HepG2 (cell line): Measurements from ENCODE around the gene RALY. TPM values are rescaled to one million over a fixed set of nuclear protein-coding genes. Genes with fewer than 3 reads are reported as not detected.

Experiments
- ATF4 ChIP-seq, 2 experiments: fragments of 450-650 bp in 1 of 2; sonication (generic) in 1 of 2; formaldehyde crosslinking; IDR thresholded peaks; 2 replicates each; pipeline versions ENCODE4 v1.5.0 to v1.8.0; 2020 to 2022; ENCODE audit warnings: mild to moderate bottlenecking in 1 of 2, missing genetic modification reagents in 1 of 2
- CHCHD3 ChIP-seq: sonication (generic); formaldehyde crosslinking; IDR thresholded peaks from 2 replicates; pipeline ENCODE4 v1.8.0; 2022; ENCODE audit warnings: mild to moderate bottlenecking, missing genetic modification reagents, moderate library complexity
- FOXA1 ChIP-seq, 2 experiments: fragments of 450-650 bp in 1 of 2; sonication (generic) in 1 of 2; formaldehyde crosslinking in 1 of 2; IDR thresholded peaks; 2 replicates each; pipeline versions ENCODE4 v1.4.0 to v1.6.1; 2016 to 2020; ENCODE audit warnings: missing genetic modification reagents in 1 of 2
- HIC2 ChIP-seq: sonication (generic); formaldehyde crosslinking; IDR thresholded peaks from 2 replicates; pipeline ENCODE4 v1.9.0; 2022; ENCODE audit warnings: low read depth, missing genetic modification reagents
- MTA1 ChIP-seq: sonication (generic); formaldehyde crosslinking; IDR thresholded peaks from 2 replicates; pipeline ENCODE4 v1.4.0; 2020; ENCODE audit warnings: missing genetic modification reagents, mild to moderate bottlenecking, borderline replicate concordance
- PBX3 ChIP-seq: sonication (generic); formaldehyde crosslinking; IDR thresholded peaks from 2 replicates; pipeline ENCODE4 v1.8.1; 2023; ENCODE audit warnings: missing genetic modification reagents, inconsistent platforms, borderline replicate concordance
- SPEN ChIP-seq: sonication (generic); formaldehyde crosslinking; IDR thresholded peaks from 2 replicates; pipeline ENCODE4 v1.5.1; 2020; ENCODE audit warnings: low read depth, mild to moderate bottlenecking, missing genetic modification reagents
- THAP7 ChIP-seq: sonication (generic); formaldehyde crosslinking; IDR thresholded peaks from 2 replicates; pipeline ENCODE4 v1.8.1; 2023; ENCODE audit warnings: mild to moderate bottlenecking, missing genetic modification reagents
- ZNF224 ChIP-seq: sonication (generic); formaldehyde crosslinking; IDR thresholded peaks from 2 replicates; pipeline ENCODE4 v1.5.0; 2020; ENCODE audit warnings: mild to moderate bottlenecking, missing genetic modification reagents
- ZNF510 ChIP-seq: sonication (generic); formaldehyde crosslinking; IDR thresholded peaks from 2 replicates; pipeline ENCODE4 v1.4.0; 2020; ENCODE audit warnings: low read depth, mild to moderate bottlenecking, missing genetic modification reagents
- ZNF550 ChIP-seq: sonication (generic); formaldehyde crosslinking; IDR thresholded peaks from 2 replicates; pipeline ENCODE4 v1.4.0; 2020; ENCODE audit warnings: mild to moderate bottlenecking, missing genetic modification reagents, borderline replicate concordance
- ZNF780A ChIP-seq: sonication (generic); formaldehyde crosslinking; IDR thresholded peaks from 2 replicates; pipeline ENCODE4 v1.8.0; 2022; ENCODE audit warnings: mild to moderate bottlenecking, missing genetic modification reagents, moderate library complexity
- polyA plus RNA-seq, 8 experiments: library from polyadenylated mRNA; depleted of rRNA in 3 of 8; stranded (reverse) in 7 of 8; unstranded in 1 of 8; fragments of >200 nt; fragmentation: Illumina TruSeq in 4 of 8; extraction: Trizol in 4 of 8; gene quantifications; 2 replicates each; pipeline versions ENCODE4 v1.2.1 to v1.2.3, GENCODE V29; 2011 to 2016; ENCODE audit warnings: low read depth in 4 of 8, missing spikeins in 1 of 8, mixed read lengths in 1 of 8; ENCODE audit not compliant: insufficient read depth in 1 of 8
- total RNA-seq, 5 experiments: library from RNA; depleted of rRNA; stranded (reverse); fragments of >200 nt; fragmentation: Illumina TruSeq; extraction: Trizol; gene quantifications; 2 replicates each; pipeline ENCODE4 v1.2.3, GENCODE V29; 2016; ENCODE audit warnings: low read depth in 1 of 5
- TF ChIP-seq, protein P1 (sequence below): sonication (generic); formaldehyde crosslinking; IDR thresholded peaks from 2 replicates; pipeline ENCODE4 v1.4.0; 2020; ENCODE audit warnings: mild to moderate bottlenecking, missing genetic modification reagents
- TF ChIP-seq, protein P2 (sequence below): sonication (generic); formaldehyde crosslinking; IDR thresholded peaks from 2 replicates; pipeline ENCODE4 v1.4.0; 2020; ENCODE audit warnings: missing genetic modification reagents, borderline replicate concordance

Gene RALY
- total and polyA plus RNA-seq, 2 of the 13 experiments (the other 11 are each of a cell fraction or from before 2014, with no cell fraction given), result 178 to 186 TPM

DNA sequence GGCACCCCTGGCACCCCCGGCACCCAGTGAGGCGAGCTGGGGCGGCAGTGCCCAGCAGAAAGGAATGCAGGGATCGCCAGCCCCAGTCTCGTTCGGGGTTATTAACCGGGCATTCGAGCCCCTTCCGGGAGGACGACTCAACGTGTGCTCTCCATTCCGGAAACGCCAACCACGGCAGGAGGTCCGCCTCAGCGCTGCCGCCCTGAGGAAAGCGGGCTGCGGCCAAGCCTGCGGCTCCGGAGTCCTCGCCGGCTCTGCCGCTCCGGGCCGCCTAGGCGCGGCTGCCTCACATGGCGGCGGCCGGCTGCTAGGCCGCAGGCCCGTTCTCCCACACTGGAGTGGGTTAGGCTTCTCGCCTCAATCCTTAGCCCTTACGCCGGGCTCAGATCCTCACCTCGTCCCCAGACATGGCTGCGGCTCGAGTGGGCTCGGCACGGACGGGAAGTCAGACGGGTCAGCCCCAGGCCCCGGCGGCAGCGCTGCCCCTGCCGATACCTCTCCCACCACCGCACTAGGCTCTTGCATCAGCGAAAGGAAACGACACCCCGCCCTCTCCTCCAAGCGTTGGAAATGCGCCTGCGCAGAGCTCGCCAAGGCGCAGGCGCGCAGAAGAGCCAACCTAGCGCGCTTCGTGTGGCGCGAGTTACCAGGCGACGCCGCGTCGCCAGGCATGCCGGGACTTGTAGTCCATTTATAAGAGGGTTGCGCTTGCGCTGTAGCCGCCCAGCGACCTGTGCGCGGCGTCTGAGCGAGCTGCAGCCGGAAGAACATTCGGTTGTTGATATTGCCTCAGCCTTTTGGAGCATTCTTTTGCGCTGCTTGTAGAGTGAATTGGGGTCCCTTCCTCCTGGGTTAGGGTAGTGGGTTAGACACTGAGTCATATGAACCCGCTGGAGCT, 118.2 kb downstream of the RALY start, which contains the start of gene EIF2S2 (continued):
- peak; percentile 93; the same call in 1 of the 2 replicates for TF ChIP-seq ZNF510 (CRISPR knock-in tag)
- no peak; the same call in 1 of the 2 replicates for TF ChIP-seq ZNF780A
- TF ChIP-seq, protein P1, sequence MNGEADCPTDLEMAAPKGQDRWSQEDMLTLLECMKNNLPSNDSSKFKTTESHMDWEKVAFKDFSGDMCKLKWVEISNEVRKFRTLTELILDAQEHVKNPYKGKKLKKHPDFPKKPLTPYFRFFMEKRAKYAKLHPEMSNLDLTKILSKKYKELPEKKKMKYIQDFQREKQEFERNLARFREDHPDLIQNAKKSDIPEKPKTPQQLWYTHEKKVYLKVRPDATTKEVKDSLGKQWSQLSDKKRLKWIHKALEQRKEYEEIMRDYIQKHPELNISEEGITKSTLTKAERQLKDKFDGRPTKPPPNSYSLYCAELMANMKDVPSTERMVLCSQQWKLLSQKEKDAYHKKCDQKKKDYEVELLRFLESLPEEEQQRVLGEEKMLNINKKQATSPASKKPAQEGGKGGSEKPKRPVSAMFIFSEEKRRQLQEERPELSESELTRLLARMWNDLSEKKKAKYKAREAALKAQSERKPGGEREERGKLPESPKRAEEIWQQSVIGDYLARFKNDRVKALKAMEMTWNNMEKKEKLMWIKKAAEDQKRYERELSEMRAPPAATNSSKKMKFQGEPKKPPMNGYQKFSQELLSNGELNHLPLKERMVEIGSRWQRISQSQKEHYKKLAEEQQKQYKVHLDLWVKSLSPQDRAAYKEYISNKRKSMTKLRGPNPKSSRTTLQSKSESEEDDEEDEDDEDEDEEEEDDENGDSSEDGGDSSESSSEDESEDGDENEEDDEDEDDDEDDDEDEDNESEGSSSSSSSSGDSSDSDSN (CRISPR knock-in tag), result peak; percentile 98
- peak; percentile 99 for TF ChIP-seq CHCHD3 (CRISPR knock-in tag)
- peak; percentile 99 for TF ChIP-seq ZNF224 (CRISPR knock-in tag)
- peak; percentile 97 for TF ChIP-seq SPEN (CRISPR knock-in tag)
- TF ChIP-seq ATF4 (CRISPR knock-in tag; IDR thresholded peaks at IDR 0.05), result peak; percentile 96 to 100
- TF ChIP-seq FOXA1 (IDR thresholded peaks at IDR 0.05), result no peak
- TF ChIP-seq FOXA1 (CRISPR knock-in tag; IDR thresholded peaks at IDR 0.05), result peak; percentile 94
- TF ChIP-seq, protein P2, sequence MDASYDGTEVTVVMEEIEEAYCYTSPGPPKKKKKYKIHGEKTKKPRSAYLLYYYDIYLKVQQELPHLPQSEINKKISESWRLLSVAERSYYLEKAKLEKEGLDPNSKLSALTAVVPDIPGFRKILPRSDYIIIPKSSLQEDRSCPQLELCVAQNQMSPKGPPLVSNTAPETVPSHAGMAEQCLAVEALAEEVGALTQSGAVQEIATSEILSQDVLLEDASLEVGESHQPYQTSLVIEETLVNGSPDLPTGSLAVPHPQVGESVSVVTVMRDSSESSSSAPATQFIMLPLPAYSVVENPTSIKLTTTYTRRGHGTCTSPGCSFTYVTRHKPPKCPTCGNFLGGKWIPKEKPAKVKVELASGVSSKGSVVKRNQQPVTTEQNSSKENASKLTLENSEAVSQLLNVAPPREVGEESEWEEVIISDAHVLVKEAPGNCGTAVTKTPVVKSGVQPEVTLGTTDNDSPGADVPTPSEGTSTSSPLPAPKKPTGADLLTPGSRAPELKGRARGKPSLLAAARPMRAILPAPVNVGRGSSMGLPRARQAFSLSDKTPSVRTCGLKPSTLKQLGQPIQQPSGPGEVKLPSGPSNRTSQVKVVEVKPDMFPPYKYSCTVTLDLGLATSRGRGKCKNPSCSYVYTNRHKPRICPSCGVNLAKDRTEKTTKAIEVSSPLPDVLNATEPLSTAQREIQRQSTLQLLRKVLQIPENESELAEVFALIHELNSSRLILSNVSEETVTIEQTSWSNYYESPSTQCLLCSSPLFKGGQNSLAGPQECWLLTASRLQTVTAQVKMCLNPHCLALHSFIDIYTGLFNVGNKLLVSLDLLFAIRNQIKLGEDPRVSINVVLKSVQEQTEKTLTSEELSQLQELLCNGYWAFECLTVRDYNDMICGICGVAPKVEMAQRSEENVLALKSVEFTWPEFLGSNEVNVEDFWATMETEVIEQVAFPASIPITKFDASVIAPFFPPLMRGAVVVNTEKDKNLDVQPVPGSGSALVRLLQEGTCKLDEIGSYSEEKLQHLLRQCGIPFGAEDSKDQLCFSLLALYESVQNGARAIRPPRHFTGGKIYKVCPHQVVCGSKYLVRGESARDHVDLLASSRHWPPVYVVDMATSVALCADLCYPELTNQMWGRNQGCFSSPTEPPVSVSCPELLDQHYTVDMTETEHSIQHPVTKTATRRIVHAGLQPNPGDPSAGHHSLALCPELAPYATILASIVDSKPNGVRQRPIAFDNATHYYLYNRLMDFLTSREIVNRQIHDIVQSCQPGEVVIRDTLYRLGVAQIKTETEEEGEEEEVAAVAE, result peak; percentile 95; the same call in 1 of the 2 replicates
- 0 out of 2 replicates have a peak, but pooled peaks have one; percentile 75 for TF ChIP-seq MTA1 (CRISPR knock-in tag)
- peak; percentile 78 for TF ChIP-seq PBX3 (CRISPR knock-in tag)
- TF ChIP-seq ZNF550 (CRISPR knock-in tag), result peak; percentile 90; the same call in 1 of the 2 replicates
- TF ChIP-seq THAP7 (CRISPR knock-in tag), result 0 out of 2 replicates have a peak, but pooled peaks have one; percentile 95
- TF ChIP-seq HIC2 (CRISPR knock-in tag), result peak; percentile 51
